ENCODE data around the gene COL23A1. TPM values are rescaled to one million over a fixed set of nuclear protein-coding genes. Genes with fewer than 3 reads are reported as not detected.

The COL23A1 gene
- total and polyA plus RNA-seq, 2 of the 13 experiments (the other 11 are each of a cell fraction or from before 2014, with no cell fraction given): not detected

GRCh38 chr5:178433273-178433775, 156.9 kb downstream of the COL23A1 start (continued):
- TF ChIP-seq TERF1 (CRISPR knock-in tag; IDR thresholded peaks at IDR 0.05) (no peak), NCOA2 (CRISPR knock-in tag; IDR thresholded peaks at IDR 0.05) (no peak), ZBTB26 (CRISPR knock-in tag; IDR thresholded peaks at IDR 0.05; ENCODE audit: borderline replicate concordance) (no peak), KAT8 (CRISPR knock-in tag; IDR thresholded peaks at IDR 0.05) (no peak), ZFX (CRISPR knock-in tag; IDR thresholded peaks at IDR 0.05; ENCODE audit: low read depth) (no peak)

GRCh38 chr5:178432421-178433272, 157.5 kb downstream of the COL23A1 start:
- Histone ChIP-seq H3K27me3 (ENCODE audit: control insufficient read depth in 1 of 2, insufficient read depth in 2 of 2, low read length in 2 of 2) (peaks cover 0 to 14% of the 10 kb centered on the region in 2 experiments; a peak in 2 of 5 replicates), H2AFZ (ENCODE audit: low read length) (no peak overlapping the region), H3K36me3 (replicated peaks in 1 of 2; ENCODE audit: control insufficient read depth in 1 of 2, insufficient read depth in 2 of 2, low read length in 2 of 2) (no peaks in the 10 kb centered on the region), H4K20me1 (ENCODE audit: insufficient read depth, low read length) (no peaks in the 10 kb centered on the region), H3K79me2 (ENCODE audit: insufficient read depth, low read length) (no peaks in the 10 kb centered on the region), H3K9me3 (ENCODE audit: low read length) (no peaks in the 10 kb centered on the region), H3K4me3 (replicated peaks in 1 of 3; ENCODE audit: insufficient read depth in 1 of 3, low read depth in 2 of 3, low read length in 3 of 3) (no peak overlapping the region), H3K27ac (ENCODE audit: extremely low read length, insufficient read depth, low read length) (no peak overlapping the region), H3K9ac (ENCODE audit: insufficient read depth, low read depth, low read length) (no peak overlapping the region), H3K4me1 (ENCODE audit: insufficient read depth, low read length) (0 out of 2 replicates have a peak, but pooled peaks cover 8% of the 10 kb centered on the region), H3K4me2 (ENCODE audit: low read depth, low read length) (no peak overlapping the region)
- no peak for FAIRE-seq
- ATAC-seq: no peak
- CTCF ChIA-PET (ENCODE audit: low intra/inter-chr PET ratio, low total read pairs): no interaction called here
- TF ChIP-seq SNAI1 (CRISPR knock-in tag; IDR thresholded peaks at IDR 0.05; ENCODE audit: borderline replicate concordance): no peak
- TF ChIP-seq NCOA2 (CRISPR knock-in tag; IDR thresholded peaks at IDR 0.05): no peak
- TF ChIP-seq ZNF597 (CRISPR knock-in tag; IDR thresholded peaks at IDR 0.05): no peak
- no peak for TF ChIP-seq MAF1 (CRISPR knock-in tag; IDR thresholded peaks at IDR 0.05; ENCODE audit: borderline replicate concordance)
- no peak for TF ChIP-seq ZKSCAN8 (CRISPR knock-in tag; IDR thresholded peaks at IDR 0.05; ENCODE audit: borderline replicate concordance)
- TF ChIP-seq HMGXB4 (CRISPR knock-in tag; IDR thresholded peaks at IDR 0.05; ENCODE audit: borderline replicate concordance in 1 of 2, low read depth in 1 of 2): no peak
- BruUV-seq (replicated peaks): no TSS peak
- intact Hi-C loops (cut with micrococcal nuclease; ENCODE audit: unreplicated experiment) (no loop called here), in situ Hi-C loops (cut with HindIII; ENCODE audit: extremely low pct_ligation_motif_present, low pct_unique_long_range_greater_than_20kb) (no loop called here)
- DNase-seq (ENCODE audit: low spot score): no peak
- 58% methylated on average over 11 of the region's 12 CpGs for WGBS (ENCODE audit: low lambda C conversion rate)
- POLR2A ChIA-PET: no interaction called here
